22Rv1 (cell line): Measurements from ENCODE around the gene IFIT2.

ENCODE experiments used
- H3K27ac ChIP-seq: fragments of 450-650 bp; 2 replicates; pipeline ENCODE4 v1.5.1; 2017
- CTCF ChIP-seq: fragments of 450-650 bp; IDR thresholded peaks from 2 replicates; pipeline ENCODE4 v1.5.1; 2017; ENCODE audit warnings: mild to moderate bottlenecking
- ZFX ChIP-seq: fragments of 450-650 bp; IDR thresholded peaks from 2 replicates; pipeline ENCODE4 v1.6.1; 2017; ENCODE audit warnings: antibody characterized with exemption, borderline replicate concordance

IFIT2 gene

DNA sequence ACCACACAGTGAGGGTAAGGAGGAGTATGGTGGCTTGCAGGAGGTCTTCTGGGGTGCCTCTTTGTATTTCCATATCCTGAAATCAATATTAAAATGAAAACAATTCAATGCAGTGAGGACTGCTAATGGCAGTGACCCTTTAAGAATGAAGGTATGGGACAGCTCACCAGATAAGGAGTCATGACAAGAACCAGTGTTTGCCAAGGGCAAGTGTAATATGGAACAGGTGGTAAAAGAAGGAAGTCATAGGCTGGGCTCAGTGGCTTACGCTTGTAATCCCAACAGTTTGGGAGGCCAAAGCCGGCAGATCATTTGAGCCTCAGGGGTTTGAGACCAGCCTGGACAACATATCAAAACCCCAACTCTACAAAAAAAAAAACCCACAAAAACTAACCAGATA, 30.3 kb upstream of the IFIT2 start:
- H3K27ac ChIP-seq = no peak overlapping the region
- TF ChIP-seq CTCF (no peak), ZFX (no peak)

- no peak overlapping the region for H3K27ac ChIP-seq
- TF ChIP-seq ZFX (no peak), CTCF (no peak)
These were observed 28.2 kb upstream of the IFIT2 start for GRCh38 chr10:89273680-89274079.

GRCh38 chr10:89274928-89275327, 26.9 kb upstream of the IFIT2 start:
- no peak for TF ChIP-seq ZFX
- no peak for TF ChIP-seq CTCF

GRCh38 chr10:89275383-89275782, 26.5 kb upstream of the IFIT2 start:
- TF ChIP-seq CTCF (no peak), ZFX (no peak)
- no peak overlapping the region for H3K27ac ChIP-seq

More at GRCh38 chr10:89274928-89275327, 26.9 kb upstream of the IFIT2 start:
- no peak overlapping the region for H3K27ac ChIP-seq

GRCh38 chr10:89278034-89278535, 23.8 kb upstream of the IFIT2 start:
- no peak for TF ChIP-seq CTCF
- TF ChIP-seq ZFX = no peak
- no peak overlapping the region for H3K27ac ChIP-seq

DNA sequence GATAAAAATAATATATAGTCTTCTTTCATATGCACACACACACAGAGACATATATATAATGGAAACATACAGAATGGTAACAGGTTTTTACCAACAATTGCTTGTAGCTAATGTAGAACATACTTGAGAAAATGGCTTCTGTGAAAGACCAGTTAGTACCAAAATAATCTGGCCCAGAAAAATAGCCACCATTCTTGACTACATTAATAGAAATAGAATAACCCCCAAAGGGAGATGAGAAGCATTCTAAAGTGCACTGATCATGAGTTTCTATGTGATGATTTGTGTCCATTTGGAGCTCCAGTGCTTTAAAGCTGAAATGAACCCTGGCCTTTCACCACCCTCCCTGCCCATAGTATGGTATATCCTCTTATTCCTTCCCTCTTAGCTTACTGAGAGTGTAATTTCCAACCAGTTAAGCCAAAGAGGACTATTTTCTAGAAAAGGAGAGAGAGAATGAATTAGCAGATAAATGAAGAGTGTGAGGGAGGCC, 22.9 kb upstream of the IFIT2 start:
- no peak for TF ChIP-seq CTCF
- TF ChIP-seq ZFX = no peak
- H3K27ac ChIP-seq = no peak overlapping the region

DNA sequence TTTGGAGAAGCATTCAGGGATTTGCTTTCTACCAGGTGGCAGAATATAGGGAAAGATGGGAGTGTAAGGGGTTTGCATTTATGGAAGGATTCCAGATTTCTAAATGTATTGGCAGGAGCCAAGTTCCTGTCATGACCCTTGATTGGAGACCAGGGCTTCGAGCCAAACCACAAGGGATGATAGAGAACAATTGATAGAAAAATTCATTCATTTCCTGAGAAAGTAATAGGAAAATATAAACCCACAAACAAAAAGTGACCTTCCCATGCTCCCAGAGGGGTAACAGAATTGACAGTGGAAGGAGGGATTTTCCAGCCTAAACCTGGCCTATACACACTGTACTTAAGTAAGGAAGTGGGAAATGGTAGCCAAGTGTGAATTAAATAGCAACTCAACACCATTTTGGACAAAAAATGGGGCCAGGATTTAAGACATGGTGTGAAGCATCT, 22.4 kb upstream of the IFIT2 start:
- TF ChIP-seq ZFX = no peak
- TF ChIP-seq CTCF = no peak
- no peak overlapping the region for H3K27ac ChIP-seq
